PC-3 (cell line): ENCODE measurements around the gene MAP3K3. TPM values are rescaled to one million over a fixed set of nuclear protein-coding genes. Genes with fewer than 3 reads are reported as not detected.

Experiments used
- ATAC-seq: fragments of 200-7000 bp; cut with Tn5 transposase; 2 replicates; pipeline ENCODE4 v1.9.1; 2020; ENCODE audit warnings: mild to moderate bottlenecking, moderate library complexity
- BruUV-seq: library from RNA; stranded (reverse); fragments of 400-500 nt; replicated peaks from 2 replicates; lab custom pipeline; 2021; lab: Mats Ljungman, UMichigan
- CTCF ChIA-PET: fragments of 300-600 bp; sonication (Branson Sonifier 250); formaldehyde crosslinking; loops from one replicate; lab custom pipeline; 2022; ENCODE audit warnings: antibody characterized with exemption; lab: Charles Lee
- POLR2A ChIA-PET: fragments of 300-600 bp; sonication (Branson Sonifier 250); formaldehyde crosslinking; loops from one replicate; lab custom pipeline; 2022; ENCODE audit warnings: antibody characterized with exemption; ENCODE audit not compliant: unreplicated experiment; lab: Charles Lee
- DNase-seq: peaks from one replicate; pipeline ENCODE4 v3.0.0-alpha.2; 2015
- H2AFZ ChIP-seq: fragments of 300-600 bp; sonication (generic); 2 replicates; pipeline ENCODE4 v1.6.0; 2016; ENCODE audit warnings: antibody characterized with exemption, low read length
- H3F3A ChIP-seq: fragments of 300-600 bp; sonication (generic); one replicate; pipeline ENCODE4 v1.6.0; 2017; ENCODE audit warnings: antibody characterized with exemption, low read length, control low read depth, mild to moderate bottlenecking; ENCODE audit not compliant: unreplicated experiment
- H3K27ac ChIP-seq: fragments of 300-600 bp; sonication (generic); 2 replicates; pipeline ENCODE4 v1.5.1; 2016; ENCODE audit warnings: mild to moderate bottlenecking, low read length
- H3K27me3 ChIP-seq: fragments of 300-600 bp; sonication (generic); 2 replicates; pipeline ENCODE4 v1.6.1; 2016; ENCODE audit warnings: low read length, mixed read lengths
- H3K36me3 ChIP-seq: fragments of 300-600 bp; sonication (generic); 2 replicates; pipeline ENCODE4 v1.6.1; 2016; ENCODE audit warnings: low read depth, mixed run types, low read length, mixed read lengths
- H3K4me1 ChIP-seq: fragments of 300-600 bp; sonication (generic); 2 replicates; pipeline ENCODE4 v1.5.1; 2016; ENCODE audit warnings: low read length; ENCODE audit not compliant: insufficient read depth
- H3K4me2 ChIP-seq: fragments of 300-600 bp; sonication (generic); 2 replicates; pipeline ENCODE4 v1.6.0; 2016; ENCODE audit warnings: low read length
- H3K4me3 ChIP-seq: fragments of 300-600 bp; sonication (generic); 2 replicates; pipeline ENCODE4 v1.5.1; 2016; ENCODE audit warnings: mild to moderate bottlenecking, low read length, mixed read lengths
- H3K79me2 ChIP-seq: fragments of 300-600 bp; sonication (generic); 2 replicates; pipeline ENCODE4 v1.6.1; 2017; ENCODE audit warnings: low read length, mixed read lengths
- H3K9ac ChIP-seq: fragments of 300-600 bp; sonication (generic); 2 replicates; pipeline ENCODE4 v1.6.0; 2016; ENCODE audit warnings: mild to moderate bottlenecking, low read length
- H3K9me2 ChIP-seq: fragments of 300-600 bp; sonication (generic); replicated peaks from 2 replicates; pipeline ENCODE4 v1.6.1; 2016; ENCODE audit warnings: mixed run types, low read length, mixed read lengths
- H3K9me3 ChIP-seq: fragments of 300-600 bp; sonication (generic); 2 replicates; pipeline ENCODE4 v1.6.1; 2016; ENCODE audit warnings: low read length, mixed read lengths
- H4K20me1 ChIP-seq: fragments of 300-600 bp; sonication (generic); 2 replicates; pipeline ENCODE4 v1.6.1; 2016; ENCODE audit warnings: low read length, mixed read lengths
- CTCF ChIP-seq: fragments of 300-600 bp; sonication (generic); conservative IDR thresholded peaks from 2 replicates; pipeline ENCODE4 v1.5.1; 2017; ENCODE audit warnings: antibody characterized with exemption, low read depth, mild to moderate bottlenecking, low read length
- EZH2 ChIP-seq: fragments of 300-600 bp; sonication (generic); IDR thresholded peaks from one replicate; pipeline ENCODE4 v1.6.1; 2017; ENCODE audit warnings: antibody characterized with exemption, mild to moderate bottlenecking, low read length; ENCODE audit not compliant: unreplicated experiment
- EZH2phosphoT487 ChIP-seq: fragments of 300-600 bp; sonication (generic); IDR thresholded peaks from 2 replicates; pipeline ENCODE4 v1.6.1; 2018; ENCODE audit warnings: mild to moderate bottlenecking, antibody characterized with exemption, low read length, borderline replicate concordance
- intact Hi-C: fragments of 100-400 bp; cut with micrococcal nuclease; formaldehyde crosslinking; loops from 2 replicates; pipeline ENCODE4 v1.9.0; 2023
- total RNA-seq: library from RNA; depleted of rRNA; stranded (reverse); fragments of >200 nt; gene quantifications from 2 replicates; pipeline ENCODE4 v1.2.3, GENCODE V29; 2014

The MAP3K3 gene
- total RNA-seq, 1 experiment from 2014 or later: 27.1 TPM

GRCh38 chr17:63705657-63706056 is 83.4 kb downstream of the MAP3K3 start:
- ATAC-seq (no peak), DNase-seq (no peak)
- CTCF ChIA-PET: no interaction called here
- no TSS peak for BruUV-seq
- Histone ChIP-seq H3F3A (no peaks in the 10 kb centered on the region), H3K9ac (no peak overlapping the region), H2AFZ (no peak overlapping the region), H3K4me2 (no peak overlapping the region), H3K36me3 (peaks cover 6% of the 10 kb centered on the region; the same call in 1 of the 2 replicates), H3K79me2 (no peaks in the 10 kb centered on the region), H3K4me1 (no peaks in the 10 kb centered on the region), H4K20me1 (no peaks in the 10 kb centered on the region), H3K9me3 (no peaks in the 10 kb centered on the region), H3K4me3 (no peak overlapping the region), H3K9me2 (no peaks in the 10 kb centered on the region), H3K27me3 (no peaks in the 10 kb centered on the region), H3K27ac (no peak overlapping the region)
- intact Hi-C loops: no loop called here
- TF ChIP-seq EZH2 (no peak), CTCF (no peak), EZH2phosphoT487 (no peak)
- POLR2A ChIA-PET: no interaction called here

GRCh38 chr17:63706336-63707082 is 84.3 kb downstream of the MAP3K3 start:
- ATAC-seq (no peak), DNase-seq (no peak)
- Histone ChIP-seq H3K4me2 (no peak overlapping the region), H3K27ac (no peak overlapping the region), H3K9me3 (no peaks in the 10 kb centered on the region), H3K27me3 (no peaks in the 10 kb centered on the region), H3K36me3 (peaks cover 6% of the 10 kb centered on the region; the same call in 1 of the 2 replicates), H3K79me2 (no peaks in the 10 kb centered on the region), H3F3A (no peaks in the 10 kb centered on the region), H4K20me1 (no peaks in the 10 kb centered on the region), H3K4me1 (no peaks in the 10 kb centered on the region), H3K4me3 (no peak overlapping the region), H3K9ac (no peak overlapping the region), H3K9me2 (no peaks in the 10 kb centered on the region), H2AFZ (no peak overlapping the region)
- no TSS peak for BruUV-seq
- TF ChIP-seq EZH2: no peak
- no peak for TF ChIP-seq CTCF
- TF ChIP-seq EZH2phosphoT487: no peak
- intact Hi-C loops: no loop called here
- CTCF ChIA-PET: no interaction called here
- POLR2A ChIA-PET: no interaction called here

GRCh38 chr17:63707151-63707550 is 84.9 kb downstream of the MAP3K3 start:
- ATAC-seq (no peak), DNase-seq (no peak)
- Histone ChIP-seq H3F3A (no peaks in the 10 kb centered on the region), H3K9ac (no peak overlapping the region), H3K36me3 (peaks cover 6% of the 10 kb centered on the region; the same call in 1 of the 2 replicates), H3K27me3 (no peaks in the 10 kb centered on the region), H3K27ac (no peak overlapping the region), H2AFZ (no peak overlapping the region), H3K79me2 (no peaks in the 10 kb centered on the region), H4K20me1 (no peaks in the 10 kb centered on the region), H3K4me3 (no peak overlapping the region), H3K4me1 (no peaks in the 10 kb centered on the region), H3K9me2 (no peaks in the 10 kb centered on the region), H3K4me2 (no peak overlapping the region), H3K9me3 (no peaks in the 10 kb centered on the region)
- BruUV-seq: no TSS peak
- POLR2A ChIA-PET: no interaction called here
- TF ChIP-seq CTCF (no peak), EZH2 (no peak), EZH2phosphoT487 (no peak)
- intact Hi-C loops: no loop called here
- CTCF ChIA-PET: no interaction called here
